Measurements from ENCODE around the gene NRXN3.

NRXN3 gene

DNA sequence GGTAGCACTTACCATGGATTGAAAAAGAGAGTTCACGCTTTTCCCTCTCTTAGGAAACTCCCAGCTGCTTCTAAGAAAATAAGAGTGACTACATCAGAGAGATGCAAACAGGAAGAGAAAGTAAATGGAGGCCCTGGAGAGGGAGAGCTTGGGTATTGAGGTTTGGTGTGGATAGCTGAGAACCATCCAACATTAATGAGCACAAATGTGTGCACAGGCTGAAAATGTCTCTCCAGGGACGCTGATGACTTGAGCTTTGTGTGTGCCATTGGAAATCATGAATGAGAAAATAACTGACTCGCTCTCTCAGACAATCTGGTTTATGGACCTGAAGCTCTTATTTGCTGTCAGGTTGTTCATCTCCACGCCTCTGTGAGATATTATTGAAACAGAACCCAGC lies 318.8 kb downstream of the NRXN3 start:
- H3K4me3 ChIP-seq (ENCODE audit: low read depth, low read length): no peak overlapping the region
- TF ChIP-seq, protein P1, sequence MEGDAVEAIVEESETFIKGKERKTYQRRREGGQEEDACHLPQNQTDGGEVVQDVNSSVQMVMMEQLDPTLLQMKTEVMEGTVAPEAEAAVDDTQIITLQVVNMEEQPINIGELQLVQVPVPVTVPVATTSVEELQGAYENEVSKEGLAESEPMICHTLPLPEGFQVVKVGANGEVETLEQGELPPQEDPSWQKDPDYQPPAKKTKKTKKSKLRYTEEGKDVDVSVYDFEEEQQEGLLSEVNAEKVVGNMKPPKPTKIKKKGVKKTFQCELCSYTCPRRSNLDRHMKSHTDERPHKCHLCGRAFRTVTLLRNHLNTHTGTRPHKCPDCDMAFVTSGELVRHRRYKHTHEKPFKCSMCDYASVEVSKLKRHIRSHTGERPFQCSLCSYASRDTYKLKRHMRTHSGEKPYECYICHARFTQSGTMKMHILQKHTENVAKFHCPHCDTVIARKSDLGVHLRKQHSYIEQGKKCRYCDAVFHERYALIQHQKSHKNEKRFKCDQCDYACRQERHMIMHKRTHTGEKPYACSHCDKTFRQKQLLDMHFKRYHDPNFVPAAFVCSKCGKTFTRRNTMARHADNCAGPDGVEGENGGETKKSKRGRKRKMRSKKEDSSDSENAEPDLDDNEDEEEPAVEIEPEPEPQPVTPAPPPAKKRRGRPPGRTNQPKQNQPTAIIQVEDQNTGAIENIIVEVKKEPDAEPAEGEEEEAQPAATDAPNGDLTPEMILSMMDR (IDR thresholded peaks at IDR 0.05; ENCODE audit: low read depth, low read length, missing control alignments): no peak
- DNase-seq (ENCODE audit: low read depth): no peak

GRCh38 chr14:78491048-78491447 lies 320.9 kb downstream of the NRXN3 start:
- TF ChIP-seq, protein P1 (IDR thresholded peaks at IDR 0.05; ENCODE audit: low read depth, low read length, missing control alignments): no peak
- no peak for DNase-seq (ENCODE audit: low read depth)
- no peak overlapping the region for H3K4me3 ChIP-seq (ENCODE audit: low read depth, low read length)

DNA sequence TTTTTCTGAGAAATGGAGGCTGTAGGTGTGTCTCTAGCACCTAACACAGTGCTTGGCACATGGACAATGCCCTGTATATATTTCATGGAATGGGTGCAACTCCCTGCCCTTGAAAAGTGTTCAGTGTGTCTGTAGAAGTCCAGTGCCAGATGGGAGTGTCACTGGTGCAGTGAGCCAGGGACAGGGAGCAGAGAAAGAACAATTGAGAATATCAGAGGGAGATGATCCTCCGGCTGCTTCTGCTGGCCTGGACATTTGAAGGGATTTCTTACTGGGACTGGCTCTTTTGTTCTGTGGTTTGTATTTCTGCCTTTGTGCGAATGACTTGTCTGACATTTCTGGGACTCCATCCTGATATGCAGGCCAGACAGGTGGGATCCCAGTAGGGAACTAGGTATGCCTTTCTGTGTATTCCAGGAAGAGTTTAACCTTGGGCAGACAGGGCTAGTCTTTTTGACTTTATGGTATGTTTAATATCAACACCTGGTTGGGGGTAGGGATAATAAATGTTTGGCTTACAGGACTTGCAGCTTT lies 328.0 kb downstream of the NRXN3 start:
- DNase-seq (ENCODE audit: low read depth): no peak
- TF ChIP-seq, protein P1 (IDR thresholded peaks at IDR 0.05; ENCODE audit: low read depth, low read length, missing control alignments): no peak
- no peak overlapping the region for H3K4me3 ChIP-seq (ENCODE audit: low read depth, low read length)

GRCh38 chr14:78501909-78502308 lies 331.7 kb downstream of the NRXN3 start:
- DNase-seq (ENCODE audit: low read depth): no peak
- TF ChIP-seq, protein P1 (IDR thresholded peaks at IDR 0.05; ENCODE audit: low read depth, low read length, missing control alignments): no peak
- no peak overlapping the region for H3K4me3 ChIP-seq (ENCODE audit: low read depth, low read length)

GRCh38 chr14:78508023-78508422 lies 337.9 kb downstream of the NRXN3 start:
- no peak overlapping the region for H3K4me3 ChIP-seq (ENCODE audit: low read depth, low read length)
- TF ChIP-seq, protein P1 (IDR thresholded peaks at IDR 0.05; ENCODE audit: low read depth, low read length, missing control alignments): no peak
- no peak for DNase-seq (ENCODE audit: low read depth)

GRCh38 chr14:78509516-78509915 lies 339.3 kb downstream of the NRXN3 start:
- H3K4me3 ChIP-seq (ENCODE audit: low read depth, low read length): no peak overlapping the region
- TF ChIP-seq, protein P1 (IDR thresholded peaks at IDR 0.05; ENCODE audit: low read depth, low read length, missing control alignments): no peak
- no peak for DNase-seq (ENCODE audit: low read depth)

DNA sequence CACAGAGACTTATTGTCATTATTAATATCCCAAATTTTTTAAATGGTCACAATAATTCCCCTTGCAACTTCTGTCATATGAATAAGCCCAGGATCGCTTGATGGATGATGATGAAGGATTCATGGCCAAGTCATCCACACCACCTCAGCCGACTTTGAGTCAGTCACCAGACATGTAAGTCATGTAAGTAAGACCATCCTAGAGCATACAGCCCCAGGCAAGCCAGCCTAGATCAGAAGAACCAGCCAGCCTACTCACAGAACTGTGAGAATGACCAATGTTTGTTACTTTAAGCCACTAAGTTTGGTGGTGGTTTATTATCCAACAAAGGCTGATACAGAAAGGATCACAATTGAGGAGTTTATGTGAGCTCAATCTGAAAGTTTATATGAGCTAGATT lies 341.8 kb downstream of the NRXN3 start:
- no peak for DNase-seq (ENCODE audit: low read depth)
- TF ChIP-seq, protein P1 (IDR thresholded peaks at IDR 0.05; ENCODE audit: low read depth, low read length, missing control alignments): no peak
- no peak overlapping the region for H3K4me3 ChIP-seq (ENCODE audit: low read depth, low read length)
